H9 (cell line): ENCODE measurements around the gene MAP6. TPM values are rescaled to one million over a fixed set of nuclear protein-coding genes. Genes with fewer than 3 reads are reported as not detected.

Experiments
- DNase-seq: peaks from one replicate; pipeline ENCODE4 v3.0.0-alpha.2; 2017
- H2AFZ ChIP-seq: one replicate; pipeline ENCODE4 v1.6.1; 2013; ENCODE audit warnings: mild to moderate bottlenecking, low read length, control low read depth, moderate library complexity
- H2AK5ac ChIP-seq: 2 replicates; pipeline ENCODE4 v1.6.1; 2013; ENCODE audit warnings: low read length, control low read depth, mixed read lengths; ENCODE audit not compliant: insufficient read length
- H2BK120ac ChIP-seq: one replicate; pipeline ENCODE4 v1.6.1; 2013; ENCODE audit warnings: low read depth, mild to moderate bottlenecking, low read length, control low read depth, inconsistent platforms; ENCODE audit not compliant: poor library complexity, severe bottlenecking
- H2BK12ac ChIP-seq: 2 replicates; pipeline ENCODE4 v1.6.1; 2013; ENCODE audit warnings: low read length, control low read depth, mixed read lengths, low read depth; ENCODE audit not compliant: insufficient read length
- H2BK15ac ChIP-seq: 2 replicates; pipeline ENCODE4 v1.6.1; 2013; ENCODE audit warnings: low read depth, low read length, control low read depth
- H2BK20ac ChIP-seq: one replicate; pipeline ENCODE4 v1.6.1; 2013; ENCODE audit warnings: low read depth, mild to moderate bottlenecking, low read length, control low read depth, inconsistent platforms; ENCODE audit not compliant: poor library complexity, severe bottlenecking
- H2BK5ac ChIP-seq: 2 replicates; pipeline ENCODE4 v1.6.1; 2013; ENCODE audit warnings: low read length, control low read depth, mixed read lengths; ENCODE audit not compliant: insufficient read length
- H3K14ac ChIP-seq: 2 replicates; pipeline ENCODE4 v1.6.1; 2013; ENCODE audit warnings: low read length, control low read depth; ENCODE audit not compliant: insufficient read depth
- H3K18ac ChIP-seq: 2 replicates; pipeline ENCODE4 v1.6.1; 2013; ENCODE audit warnings: low read depth, mild to moderate bottlenecking, mixed read lengths, low read length, control low read depth; ENCODE audit not compliant: insufficient read length
- H3K23ac ChIP-seq: 2 replicates; pipeline ENCODE4 v1.6.1; 2013; ENCODE audit warnings: low read length, control low read depth, mixed read lengths, low read depth; ENCODE audit not compliant: insufficient read length
- H3K23me2 ChIP-seq: 2 replicates; pipeline ENCODE4 v1.6.1; 2013; ENCODE audit warnings: low read depth, mild to moderate bottlenecking, mixed read lengths, low read length, control low read depth; ENCODE audit not compliant: insufficient read length, poor library complexity, severe bottlenecking
- H3K27ac ChIP-seq: 2 replicates; pipeline ENCODE4 v1.5.1; 2013; ENCODE audit warnings: low read length, control low read depth, mixed read lengths, low read depth; ENCODE audit not compliant: insufficient read length
- H3K27me3 ChIP-seq: 2 replicates; pipeline ENCODE4 v1.6.1; 2013; ENCODE audit warnings: low read length, control low read depth, inconsistent platforms; ENCODE audit not compliant: insufficient read depth
- H3K4ac ChIP-seq: 2 replicates; pipeline ENCODE4 v1.6.1; 2013; ENCODE audit warnings: low read depth, mild to moderate bottlenecking, control low read depth, inconsistent platforms, low read length, moderate library complexity
- H3K4me1 ChIP-seq: 2 replicates; pipeline ENCODE4 v1.6.1; 2013; ENCODE audit warnings: low read length, control low read depth, inconsistent platforms; ENCODE audit not compliant: insufficient read depth
- H3K4me2 ChIP-seq: 2 replicates; pipeline ENCODE4 v1.6.1; 2013; ENCODE audit warnings: low read length, control low read depth, mixed read lengths; ENCODE audit not compliant: insufficient read length, insufficient read depth
- H3K56ac ChIP-seq: 2 replicates; pipeline ENCODE4 v1.6.1; 2013; ENCODE audit warnings: low read depth, mild to moderate bottlenecking, mixed read lengths, low read length, control low read depth; ENCODE audit not compliant: insufficient read length
- H3K79me1 ChIP-seq: 2 replicates; pipeline ENCODE4 v1.6.1; 2013; ENCODE audit warnings: low read depth, mild to moderate bottlenecking, moderate library complexity, low read length, control low read depth, inconsistent platforms; ENCODE audit not compliant: insufficient read depth, poor library complexity, severe bottlenecking
- H3K79me2 ChIP-seq: 2 replicates; pipeline ENCODE4 v1.6.1; 2013; ENCODE audit warnings: low read length, control low read depth, inconsistent platforms; ENCODE audit not compliant: insufficient read depth
- H3K9ac ChIP-seq: 2 replicates; pipeline ENCODE4 v1.6.1; 2013; ENCODE audit warnings: low read length, control low read depth, mixed read lengths; ENCODE audit not compliant: insufficient read length; ENCODE audit errors: extremely low read depth
- H3K9me3 ChIP-seq: one replicate; pipeline ENCODE4 v1.6.1; 2013; ENCODE audit warnings: low read depth, low read length, inconsistent platforms; ENCODE audit not compliant: control insufficient read depth
- H3T11ph ChIP-seq: one replicate; pipeline ENCODE4 v1.6.1; 2013; ENCODE audit warnings: mild to moderate bottlenecking, low read length, control low read depth, inconsistent platforms
- H4K20me1 ChIP-seq: one replicate; pipeline ENCODE4 v1.6.1; 2013; ENCODE audit not compliant: control insufficient read depth, insufficient read length, insufficient read depth
- H4K5ac ChIP-seq: 2 replicates; pipeline ENCODE4 v1.6.1; 2013; ENCODE audit warnings: low read depth, mild to moderate bottlenecking, mixed read lengths, low read length, control low read depth; ENCODE audit not compliant: insufficient read length
- H4K8ac ChIP-seq: replicated peaks from 2 replicates; pipeline ENCODE4 v1.6.1; 2013; ENCODE audit warnings: low read length, control low read depth, mixed read lengths, low read depth; ENCODE audit not compliant: insufficient read length
- H4K91ac ChIP-seq: 2 replicates; pipeline ENCODE4 v1.6.1; 2013; ENCODE audit warnings: low read depth, mild to moderate bottlenecking, moderate library complexity, mixed read lengths, low read length, control low read depth; ENCODE audit not compliant: insufficient read length
- H3K27ac Mint-ChIP-seq, 3 experiments: 2 replicates in 2 of 3; 3 replicates in 1 of 3; pipeline ENCODE4 v1.8.0; 2020 to 2021; ENCODE audit warnings: mixed read lengths in 3 of 3, mild to moderate bottlenecking in 1 of 3, moderate library complexity in 1 of 3
- H3K27me3 Mint-ChIP-seq: 2 replicates; pipeline ENCODE4 v1.8.0; 2021; ENCODE audit warnings: low read depth, mild to moderate bottlenecking, moderate library complexity, mixed read lengths
- H3K36me3 Mint-ChIP-seq, 3 experiments: 2 replicates in 2 of 3; 3 replicates in 1 of 3; pipeline ENCODE4 v1.8.0; 2020 to 2021; ENCODE audit warnings: low read depth in 3 of 3, mixed read lengths in 3 of 3; ENCODE audit not compliant: insufficient read depth in 1 of 3
- H3K4me1 Mint-ChIP-seq, 2 experiments: 2 replicates each; pipeline ENCODE4 v1.8.0; 2020; ENCODE audit warnings: mixed read lengths in 2 of 2
- H3K4me3 Mint-ChIP-seq, 2 experiments: 2 replicates in 1 of 2; 3 replicates in 1 of 2; pipeline ENCODE4 v1.8.0; 2020 to 2021; ENCODE audit warnings: mild to moderate bottlenecking in 2 of 2, mixed read lengths in 2 of 2, moderate library complexity in 1 of 2
- H3K9me3 Mint-ChIP-seq, 2 experiments: 2 replicates in 1 of 2; 3 replicates in 1 of 2; pipeline ENCODE4 v1.8.0; 2020; ENCODE audit warnings: mild to moderate bottlenecking in 2 of 2, mixed read lengths in 2 of 2, moderate library complexity in 1 of 2
- WGBS: extraction: QIAGEN DNeasy Blood & Tissue Kit; methylation state at CpG from one replicate; pipeline ENCODE4 v1.1.7; 2013; ENCODE audit warnings: missing lambda C conversion rate, low lambda C conversion rate, mixed read lengths; ENCODE audit not compliant: insufficient read length; ENCODE audit errors: extremely low coverage; 5-methylcytosine and 5-hydroxymethylcytosine counted together
- total RNA-seq: library from RNA; stranded (reverse); gene quantifications from 2 replicates; pipeline ENCODE4 v1.2.1, GENCODE V29; 2021
- TF ChIP-seq, protein P1 (sequence below): fragments of 200-600 bp; sonication (generic); conservative IDR thresholded peaks from 3 replicates; pipeline ENCODE4 v1.8.0; 2021; ENCODE audit warnings: antibody characterized with exemption, mild to moderate bottlenecking

Gene MAP6
- total RNA-seq, 1 experiment from 2014 or later, result 0.77 TPM

DNA sequence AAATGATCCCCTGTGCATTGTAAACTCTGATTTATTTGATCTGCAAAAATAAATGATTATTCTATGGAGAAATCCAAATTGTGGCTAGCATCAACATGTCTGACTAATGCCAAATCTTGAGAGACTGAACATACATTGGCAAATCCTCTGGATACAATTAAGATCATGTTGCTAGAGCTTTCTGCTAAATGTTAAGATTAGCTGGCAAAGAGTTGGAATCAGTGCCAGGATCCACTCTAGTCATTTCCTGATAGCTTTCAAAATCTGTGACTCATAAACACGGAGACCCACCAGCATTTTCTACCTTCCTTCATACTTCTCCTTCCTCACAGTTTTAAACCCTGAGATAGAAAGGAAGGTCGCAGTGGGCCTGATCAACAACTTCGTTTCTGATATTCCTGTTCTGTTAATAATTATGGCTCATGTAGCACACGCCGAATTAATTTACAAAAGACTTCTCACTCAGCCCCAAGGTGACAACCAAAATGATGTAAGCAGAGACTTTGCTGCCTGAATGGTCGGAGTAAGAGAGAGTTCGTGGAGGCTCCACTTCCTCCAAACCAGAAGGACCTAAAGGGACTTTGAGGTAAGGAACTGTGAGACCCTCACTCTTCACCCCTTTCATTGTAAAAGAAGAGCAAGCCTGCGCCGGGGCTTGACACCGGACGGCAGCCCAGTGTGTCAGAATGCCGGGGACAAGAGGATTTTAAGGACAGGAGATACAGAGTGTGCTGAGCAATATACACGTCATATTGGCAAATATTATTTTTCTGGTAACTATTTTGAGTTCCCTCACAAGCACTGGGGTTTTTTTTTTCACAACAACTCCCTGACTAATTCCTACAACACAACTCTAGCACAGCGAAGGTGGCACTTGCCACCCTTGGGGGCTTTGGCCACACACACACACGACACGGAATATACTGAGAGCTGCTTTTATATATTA, 64.8 kb downstream of the MAP6 start:
- Histone ChIP-seq H3K79me2 (no peaks in the 10 kb centered on the region), H3K23me2 (no peaks in the 10 kb centered on the region), H3K4ac (no peak overlapping the region), H4K91ac (no peak overlapping the region), H3K79me1 (no peaks in the 10 kb centered on the region), H4K20me1 (no peaks in the 10 kb centered on the region), H3K9me3 (no peaks in the 10 kb centered on the region), H3K14ac (no peak overlapping the region), H3K23ac (no peak overlapping the region), H2BK15ac (no peak overlapping the region), H2BK120ac (no peak overlapping the region), H2BK5ac (no peak overlapping the region), H2AFZ (no peak overlapping the region), H2AK5ac (no peak overlapping the region), H3K27me3 (no peaks in the 10 kb centered on the region), H3K4me2 (no peak overlapping the region), H3K27ac (no peak overlapping the region), H4K8ac (no peak overlapping the region), H4K5ac (no peak overlapping the region), H2BK20ac (no peak overlapping the region), H3T11ph (no peak overlapping the region), H3K4me1 (no peaks in the 10 kb centered on the region), H3K9ac (no peak overlapping the region), H2BK12ac (no peak overlapping the region), H3K56ac (no peak overlapping the region), H3K18ac (no peak overlapping the region)
- H3K27ac Mint-ChIP-seq, result no peak overlapping the region
- WGBS, result no CpG with 5 or more reads among the region's 16 CpGs
- H3K4me3 Mint-ChIP-seq, result no peak overlapping the region; a peak in 1 of 5 replicates
- no peaks in the 10 kb centered on the region for H3K9me3 Mint-ChIP-seq
- TF ChIP-seq, protein P1, sequence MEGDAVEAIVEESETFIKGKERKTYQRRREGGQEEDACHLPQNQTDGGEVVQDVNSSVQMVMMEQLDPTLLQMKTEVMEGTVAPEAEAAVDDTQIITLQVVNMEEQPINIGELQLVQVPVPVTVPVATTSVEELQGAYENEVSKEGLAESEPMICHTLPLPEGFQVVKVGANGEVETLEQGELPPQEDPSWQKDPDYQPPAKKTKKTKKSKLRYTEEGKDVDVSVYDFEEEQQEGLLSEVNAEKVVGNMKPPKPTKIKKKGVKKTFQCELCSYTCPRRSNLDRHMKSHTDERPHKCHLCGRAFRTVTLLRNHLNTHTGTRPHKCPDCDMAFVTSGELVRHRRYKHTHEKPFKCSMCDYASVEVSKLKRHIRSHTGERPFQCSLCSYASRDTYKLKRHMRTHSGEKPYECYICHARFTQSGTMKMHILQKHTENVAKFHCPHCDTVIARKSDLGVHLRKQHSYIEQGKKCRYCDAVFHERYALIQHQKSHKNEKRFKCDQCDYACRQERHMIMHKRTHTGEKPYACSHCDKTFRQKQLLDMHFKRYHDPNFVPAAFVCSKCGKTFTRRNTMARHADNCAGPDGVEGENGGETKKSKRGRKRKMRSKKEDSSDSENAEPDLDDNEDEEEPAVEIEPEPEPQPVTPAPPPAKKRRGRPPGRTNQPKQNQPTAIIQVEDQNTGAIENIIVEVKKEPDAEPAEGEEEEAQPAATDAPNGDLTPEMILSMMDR, result no peak
- H3K36me3 Mint-ChIP-seq, result no peaks in the 10 kb centered on the region; a peak in 1 of 7 replicates
- peaks cover 14% of the 10 kb centered on the region for H3K27me3 Mint-ChIP-seq
- H3K4me1 Mint-ChIP-seq, result peaks cover 14 to 22% of the 10 kb centered on the region in 2 experiments
- DNase-seq, result no peak
